ENCODE measurements around the gene NRXN3. TPM values are rescaled to one million over a fixed set of nuclear protein-coding genes. Genes with fewer than 3 reads are reported as not detected.

The NRXN3 gene
- total RNA-seq, 1 experiment from 2014 or later = not detected

DNA sequence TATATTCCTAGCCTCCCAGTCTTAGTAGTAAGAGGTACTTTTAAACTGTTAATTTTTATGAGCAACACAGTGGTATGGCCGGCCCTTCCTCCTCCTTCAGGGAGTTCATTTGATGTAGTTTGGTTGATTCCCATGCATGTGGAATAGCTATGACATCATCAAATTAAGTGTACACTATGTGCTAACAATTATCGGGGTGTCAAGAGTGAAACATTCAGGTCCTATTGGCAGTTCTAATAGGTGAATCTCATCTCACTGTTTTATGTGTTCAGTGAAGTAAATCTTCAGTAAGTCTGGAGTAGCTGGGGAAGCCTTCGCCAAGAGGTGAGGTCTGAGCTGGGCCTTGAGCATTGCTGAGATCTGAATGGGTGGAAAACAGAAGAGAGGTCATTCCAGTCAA lies 1384.6 kb downstream of the NRXN3 start:
- no peak overlapping the region for H2AFZ ChIP-seq
- peaks cover 20% of the 10 kb centered on the region for H3K27me3 ChIP-seq (ENCODE audit: insufficient read depth, low read depth)
- H3K27ac ChIP-seq = no peak overlapping the region
- H4K20me1 ChIP-seq (ENCODE audit: insufficient read depth) = no peaks in the 10 kb centered on the region
- no peak overlapping the region for H3K4me2 ChIP-seq
- no peak overlapping the region for H3K4me3 ChIP-seq
- intact Hi-C loops (cut with micrococcal nuclease; ENCODE audit: unreplicated experiment) = no loop called here
- no peak for TF ChIP-seq EZH2 (IDR thresholded peaks at IDR 0.05; ENCODE audit: low read depth)
- TF ChIP-seq, protein P1, sequence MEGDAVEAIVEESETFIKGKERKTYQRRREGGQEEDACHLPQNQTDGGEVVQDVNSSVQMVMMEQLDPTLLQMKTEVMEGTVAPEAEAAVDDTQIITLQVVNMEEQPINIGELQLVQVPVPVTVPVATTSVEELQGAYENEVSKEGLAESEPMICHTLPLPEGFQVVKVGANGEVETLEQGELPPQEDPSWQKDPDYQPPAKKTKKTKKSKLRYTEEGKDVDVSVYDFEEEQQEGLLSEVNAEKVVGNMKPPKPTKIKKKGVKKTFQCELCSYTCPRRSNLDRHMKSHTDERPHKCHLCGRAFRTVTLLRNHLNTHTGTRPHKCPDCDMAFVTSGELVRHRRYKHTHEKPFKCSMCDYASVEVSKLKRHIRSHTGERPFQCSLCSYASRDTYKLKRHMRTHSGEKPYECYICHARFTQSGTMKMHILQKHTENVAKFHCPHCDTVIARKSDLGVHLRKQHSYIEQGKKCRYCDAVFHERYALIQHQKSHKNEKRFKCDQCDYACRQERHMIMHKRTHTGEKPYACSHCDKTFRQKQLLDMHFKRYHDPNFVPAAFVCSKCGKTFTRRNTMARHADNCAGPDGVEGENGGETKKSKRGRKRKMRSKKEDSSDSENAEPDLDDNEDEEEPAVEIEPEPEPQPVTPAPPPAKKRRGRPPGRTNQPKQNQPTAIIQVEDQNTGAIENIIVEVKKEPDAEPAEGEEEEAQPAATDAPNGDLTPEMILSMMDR (conservative IDR thresholded peaks at IDR 0.05) = no peak
- no peaks in the 10 kb centered on the region for H3K9me2 ChIP-seq (ENCODE audit: insufficient read depth)
- H3K79me2 ChIP-seq (ENCODE audit: low read depth) = no peaks in the 10 kb centered on the region
- BruUV-seq (replicated peaks) = no TSS peak
- H3K9me3 ChIP-seq (ENCODE audit: insufficient read depth, low read depth) = no peaks in the 10 kb centered on the region
- no peaks in the 10 kb centered on the region for H3K36me3 ChIP-seq (ENCODE audit: low read depth)
- ChIA-PET POLR2A (ENCODE audit: unreplicated experiment) (no interaction called here), CTCF (no interaction called here)
- H3K4me1 ChIP-seq (replicated peaks; ENCODE audit: insufficient read depth) = no peaks in the 10 kb centered on the region
- no peaks in the 10 kb centered on the region for H3F3A ChIP-seq (ENCODE audit: insufficient read depth, low read depth)
- no peak for DNase-seq

DNA sequence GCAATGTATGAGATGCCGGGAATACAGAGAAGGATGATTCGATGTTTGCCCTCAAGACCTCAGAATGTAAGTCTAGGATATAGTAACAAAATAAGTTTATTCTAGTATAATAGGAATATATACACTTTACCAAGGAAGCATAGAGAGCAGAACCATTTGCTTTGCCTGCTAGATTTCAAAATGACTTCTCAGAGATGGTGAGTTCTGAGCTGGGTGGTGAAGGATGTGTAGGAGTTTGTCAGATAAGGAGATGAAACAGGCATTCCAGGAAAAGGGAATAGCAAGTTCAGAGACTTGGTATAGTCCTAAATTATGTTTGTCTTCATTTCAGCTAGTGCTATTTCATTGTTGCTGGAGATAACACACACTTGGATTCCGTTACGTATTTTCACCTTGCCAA lies 1385.3 kb downstream of the NRXN3 start:
- Histone ChIP-seq H3K36me3 (ENCODE audit: low read depth) (no peaks in the 10 kb centered on the region), H3F3A (ENCODE audit: insufficient read depth, low read depth) (no peaks in the 10 kb centered on the region), H3K27me3 (ENCODE audit: insufficient read depth, low read depth) (peaks cover 20% of the 10 kb centered on the region), H3K79me2 (ENCODE audit: low read depth) (no peaks in the 10 kb centered on the region), H3K9me3 (ENCODE audit: insufficient read depth, low read depth) (no peaks in the 10 kb centered on the region), H3K27ac (no peak overlapping the region), H3K4me2 (no peak overlapping the region), H4K20me1 (ENCODE audit: insufficient read depth) (no peaks in the 10 kb centered on the region), H2AFZ (no peak overlapping the region), H3K4me1 (replicated peaks; ENCODE audit: insufficient read depth) (no peaks in the 10 kb centered on the region), H3K9me2 (ENCODE audit: insufficient read depth) (no peaks in the 10 kb centered on the region), H3K4me3 (no peak overlapping the region)
- DNase-seq = no peak
- POLR2A ChIA-PET (ENCODE audit: unreplicated experiment) = no interaction called here
- intact Hi-C loops (cut with micrococcal nuclease; ENCODE audit: unreplicated experiment) = no loop called here
- CTCF ChIA-PET = no interaction called here
- TF ChIP-seq EZH2 (IDR thresholded peaks at IDR 0.05; ENCODE audit: low read depth) = no peak
- TF ChIP-seq, protein P1 (conservative IDR thresholded peaks at IDR 0.05) = no peak
- no TSS peak for BruUV-seq (replicated peaks)

DNA sequence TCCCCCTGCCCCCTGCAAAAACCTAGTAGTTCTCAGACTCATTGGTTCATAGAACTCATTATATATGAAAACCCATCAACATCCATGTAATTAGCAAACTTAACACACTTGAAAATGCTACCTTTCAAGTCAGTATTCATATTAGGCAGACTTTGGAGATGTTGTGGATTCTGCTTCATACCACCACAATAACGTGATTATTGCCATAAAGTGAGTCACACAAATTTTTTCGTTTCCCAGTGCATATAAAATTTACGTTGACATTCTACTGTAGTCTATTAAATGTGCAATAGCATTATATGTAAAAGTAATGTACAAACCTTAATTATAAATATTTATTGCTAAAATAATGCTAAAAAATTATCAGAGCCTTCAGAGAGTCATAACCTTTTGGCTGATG lies 1387.1 kb downstream of the NRXN3 start:
- intact Hi-C loops (cut with micrococcal nuclease; ENCODE audit: unreplicated experiment) = no loop called here
- ChIA-PET CTCF (no interaction called here), POLR2A (ENCODE audit: unreplicated experiment) (no interaction called here)
- no peak for DNase-seq
- no peaks in the 10 kb centered on the region for H3K4me1 ChIP-seq (replicated peaks; ENCODE audit: insufficient read depth)
- no peak for TF ChIP-seq EZH2 (IDR thresholded peaks at IDR 0.05; ENCODE audit: low read depth)
- TF ChIP-seq, protein P1 (conservative IDR thresholded peaks at IDR 0.05) = no peak
- no peaks in the 10 kb centered on the region for H4K20me1 ChIP-seq (ENCODE audit: insufficient read depth)
- H3K79me2 ChIP-seq (ENCODE audit: low read depth) = no peaks in the 10 kb centered on the region
- H3K27ac ChIP-seq = no peak overlapping the region
- H3K9me3 ChIP-seq (ENCODE audit: insufficient read depth, low read depth) = no peaks in the 10 kb centered on the region
- H3F3A ChIP-seq (ENCODE audit: insufficient read depth, low read depth) = no peaks in the 10 kb centered on the region
- BruUV-seq (replicated peaks) = no TSS peak
- no peaks in the 10 kb centered on the region for H3K9me2 ChIP-seq (ENCODE audit: insufficient read depth)
- no peak overlapping the region for H3K4me3 ChIP-seq
- no peak overlapping the region for H2AFZ ChIP-seq
- no peak overlapping the region for H3K4me2 ChIP-seq
- H3K36me3 ChIP-seq (ENCODE audit: low read depth) = no peaks in the 10 kb centered on the region
- H3K27me3 ChIP-seq (ENCODE audit: insufficient read depth, low read depth) = peaks cover 13% of the 10 kb centered on the region

All from PC-9 (cell line).